A673 (cell line): ENCODE results near the gene OR10G6. TPM values are rescaled to one million over a fixed set of nuclear protein-coding genes. Genes with fewer than 3 reads are reported as not detected.
A peak's percentile ranks its signal among the peaks of the same experiment; 100 is the strongest.

Source experiments
- Bru-seq: library from RNA; stranded (reverse); fragments of 400-500 nt; gene quantifications from one replicate; lab custom pipeline; 2021; lab: Mats Ljungman, UMichigan
- BruChase-seq, 2 experiments: library from RNA; stranded (reverse); fragments of 400-500 nt; gene quantifications; one replicate each; lab custom pipeline; 2021; lab: Mats Ljungman, UMichigan
- BruUV-seq: library from RNA; stranded (reverse); fragments of 400-500 nt; replicated peaks from 2 replicates; lab custom pipeline; 2021; lab: Mats Ljungman, UMichigan
- CTCF ChIA-PET: fragments of 300-600 bp; sonication (Branson Sonifier 250); formaldehyde crosslinking; loops from one replicate; lab custom pipeline; 2022; ENCODE audit warnings: antibody characterized with exemption; lab: Charles Lee
- POLR2A ChIA-PET: fragments of 300-600 bp; sonication (Branson Sonifier 250); formaldehyde crosslinking; loops from one replicate; lab custom pipeline; 2022; ENCODE audit warnings: antibody characterized with exemption; ENCODE audit not compliant: low non-redundant PET; lab: Charles Lee
- DNase-seq: peaks from one replicate; pipeline ENCODE4 v3.0.0-alpha.2; 2015; ENCODE audit warnings: low spot score
- H3K27ac ChIP-seq: fragments of 200-600 bp; sonication (generic); 2 replicates; pipeline ENCODE4 v1.5.1; 2016; ENCODE audit warnings: mixed run types, low read depth, mild to moderate bottlenecking, mixed read lengths, antibody characterized with exemption, low read length; ENCODE audit not compliant: poor library complexity, severe bottlenecking
- H3K27me3 ChIP-seq: fragments of 200-600 bp; sonication (generic); replicated peaks from 2 replicates; pipeline ENCODE4 v1.6.1; 2017; ENCODE audit warnings: mixed run types, low read depth, mild to moderate bottlenecking, mixed read lengths, antibody characterized with exemption, low read length; ENCODE audit not compliant: insufficient read depth, poor library complexity
- H3K36me3 ChIP-seq: fragments of 200-600 bp; sonication (generic); 2 replicates; pipeline ENCODE4 v1.6.1; 2016; ENCODE audit warnings: mixed run types, mild to moderate bottlenecking, mixed read lengths, antibody characterized with exemption, low read length; ENCODE audit not compliant: insufficient read depth, poor library complexity, severe bottlenecking
- H3K4me1 ChIP-seq: fragments of 200-600 bp; sonication (generic); 2 replicates; pipeline ENCODE4 v1.6.1; 2017; ENCODE audit warnings: mixed run types, mild to moderate bottlenecking, mixed read lengths, antibody characterized with exemption, low read length; ENCODE audit not compliant: insufficient read depth, poor library complexity, severe bottlenecking
- H3K4me3 ChIP-seq: fragments of 200-600 bp; sonication (generic); 2 replicates; pipeline ENCODE4 v1.5.1; 2016; ENCODE audit warnings: low read depth, mixed run types, mild to moderate bottlenecking, mixed read lengths, low read length; ENCODE audit not compliant: poor library complexity, severe bottlenecking
- H3K9me3 ChIP-seq: fragments of 200-600 bp; sonication (generic); 2 replicates; pipeline ENCODE4 v1.6.1; 2016; ENCODE audit warnings: mixed run types, low read depth, mild to moderate bottlenecking, mixed read lengths, antibody characterized with exemption, low read length; ENCODE audit not compliant: poor library complexity, severe bottlenecking
- CTCF ChIP-seq: fragments of 300-800, 200-600 bp; sonication (generic); conservative IDR thresholded peaks from 2 replicates; pipeline ENCODE4 v1.5.1; 2017; ENCODE audit warnings: low read depth, mild to moderate bottlenecking, antibody characterized with exemption, low read length, moderate library complexity, mixed read lengths
- EZH2 ChIP-seq: fragments of 200-600 bp; sonication (generic); IDR thresholded peaks from 2 replicates; pipeline ENCODE4 v1.6.1; 2017; ENCODE audit warnings: borderline replicate concordance, low read depth, mild to moderate bottlenecking, mixed read lengths, antibody characterized with exemption, low read length; ENCODE audit not compliant: poor library complexity, severe bottlenecking
- intact Hi-C: fragments of 100-400 bp; cut with micrococcal nuclease; formaldehyde crosslinking; loops from one replicate; pipeline ENCODE4 v1.10.0; 2022; ENCODE audit not compliant: unreplicated experiment
- long read RNA-seq: library from polyadenylated mRNA; stranded (forward); transcript quantifications from one replicate; pipeline ENCODE4 v2.0.0, GENCODE V29; 2022
- total RNA-seq: library from RNA; stranded (reverse); gene quantifications from 2 replicates; pipeline ENCODE4 v1.2.3, GENCODE V29; 2021

Gene OR10G6
- total RNA-seq, result not detected in 2 replicates
- Bru-seq, nascent RNA, result not detected
- not detected for BruChase-seq, experiment 1, labeled RNA remaining after a 2-hour chase
- BruChase-seq, experiment 2, labeled RNA remaining after a 6-hour chase, result not detected
- long read RNA-seq, result 0 reads

- intact Hi-C loops, result no loop called here
- ChIA-PET POLR2A (no interaction called here), CTCF (interaction anchor here (0.6 kb wide), 1 partner anchor 355 kb away, joined by 16 read pairs; no protein-coding TSS in a partner anchor)
- H3K27ac ChIP-seq, result no peak within 1 kb of the TSS
- H3K4me1 ChIP-seq, result no peaks in the 10 kb centered on the region
- no peak for TF ChIP-seq CTCF
- no peak for TF ChIP-seq EZH2
- no peak for DNase-seq
- H3K27me3 ChIP-seq, result peaks cover 7% of the 10 kb centered on the region
- H3K4me3 ChIP-seq, result no peak within 1 kb of the TSS
- no peaks in the 10 kb centered on the region for H3K36me3 ChIP-seq
- H3K9me3 ChIP-seq, result no peaks in the 10 kb centered on the region
- no TSS peak for BruUV-seq
These were observed at the start of gene OR10G6 for GRCh38 chr11:123995119-123995518. Gene OR10G6, minus strand, starts transcription at chr11:123995161. Its CDS starts 0 bp downstream, at chr11:123995161.

- no peak overlapping the region for H3K4me3 ChIP-seq
- no peak overlapping the region for H3K27ac ChIP-seq
- no peaks in the 10 kb centered on the region for H3K27me3 ChIP-seq
- intact Hi-C loops, result no loop called here
- TF ChIP-seq CTCF (no peak), EZH2 (no peak)
- no peak for DNase-seq
- H3K9me3 ChIP-seq, result no peaks in the 10 kb centered on the region
- ChIA-PET CTCF (no interaction called here), POLR2A (no interaction called here)
- H3K4me1 ChIP-seq, result no peaks in the 10 kb centered on the region
- no TSS peak for BruUV-seq
- no peaks in the 10 kb centered on the region for H3K36me3 ChIP-seq
These were observed 48.5 kb upstream of the OR10G6 start for GRCh38 chr11:124043420-124043819.

- BruUV-seq, result no TSS peak
- CTCF ChIA-PET, result no interaction called here
- TF ChIP-seq EZH2, result no peak
- TF ChIP-seq CTCF, result no peak
These were observed 46.3 kb upstream of the OR10G6 start, which contains the start of gene OR10G7 for GRCh38 chr11:124041254-124041653. Gene OR10G7, minus strand, starts transcription at chr11:124041325. Its CDS starts 2,324 bp downstream, at chr11:124039001.

More at GRCh38 chr11:124041254-124041653, 46.3 kb upstream of the OR10G6 start, which contains the start of gene OR10G7:
- Histone ChIP-seq H3K9me3 (no peaks in the 10 kb centered on the region), H3K27me3 (no peaks in the 10 kb centered on the region), H3K4me3 (no peak within 1 kb of the TSS), H3K27ac (no peak within 1 kb of the TSS), H3K36me3 (no peaks in the 10 kb centered on the region), H3K4me1 (no peaks in the 10 kb centered on the region)
- POLR2A ChIA-PET, result no interaction called here
- DNase-seq, result peak; percentile 46
- intact Hi-C loops, result no loop called here
